Mesenchymal stem cell (in vitro differentiated cells and primary cell): ENCODE results near the gene NKTR.

ENCODE experiments used
- DNase-seq: peaks from one replicate; pipeline ENCODE4 v3.0.0-alpha.2; 2013
- H2AFZ ChIP-seq: one replicate; pipeline ENCODE4 v1.6.1; 2013; ENCODE audit warnings: low read depth, mild to moderate bottlenecking, control low read depth, inconsistent platforms, low read length, moderate library complexity
- H2AK5ac ChIP-seq: 2 replicates; pipeline ENCODE4 v1.6.1; 2013; ENCODE audit warnings: low read length, moderate library complexity, mild to moderate bottlenecking, inconsistent platforms; ENCODE audit not compliant: severe bottlenecking
- H2BK120ac ChIP-seq: one replicate; pipeline ENCODE4 v1.6.1; 2013; ENCODE audit warnings: low read depth, mild to moderate bottlenecking, inconsistent platforms, low read length, moderate library complexity
- H2BK12ac ChIP-seq, 2 experiments: one replicate each; pipeline ENCODE4 v1.6.1; 2013; ENCODE audit warnings: inconsistent platforms in 2 of 2, low read length in 2 of 2, mild to moderate bottlenecking in 2 of 2, moderate library complexity in 2 of 2, control low read depth in 1 of 2
- H2BK15ac ChIP-seq: one replicate; pipeline ENCODE4 v1.6.1; 2013; ENCODE audit warnings: mild to moderate bottlenecking, low read depth, inconsistent platforms; ENCODE audit not compliant: poor library complexity, severe bottlenecking
- H2BK5ac ChIP-seq: 2 replicates; pipeline ENCODE4 v1.6.1; 2013; ENCODE audit warnings: low read depth, mild to moderate bottlenecking, low read length, control low read depth, inconsistent platforms; ENCODE audit not compliant: poor library complexity, severe bottlenecking
- H3K14ac ChIP-seq, 2 experiments: one replicate each; pipeline ENCODE4 v1.6.1; 2013; ENCODE audit warnings: inconsistent platforms in 2 of 2, low read length in 2 of 2, control low read depth in 1 of 2, mild to moderate bottlenecking in 1 of 2, moderate library complexity in 1 of 2
- H3K18ac ChIP-seq, 2 experiments: one replicate each; pipeline ENCODE4 v1.6.1; 2013; ENCODE audit warnings: inconsistent platforms in 2 of 2, low read length in 2 of 2, control low read depth in 1 of 2, low read depth in 1 of 2, mild to moderate bottlenecking in 1 of 2
- H3K23ac ChIP-seq, 2 experiments: one replicate each; pipeline ENCODE4 v1.6.1; 2013; ENCODE audit warnings: inconsistent platforms in 2 of 2, low read length in 2 of 2, mild to moderate bottlenecking in 2 of 2, moderate library complexity in 2 of 2, control low read depth in 1 of 2
- H3K27ac ChIP-seq: 2 replicates; pipeline ENCODE4 v1.5.1; 2013; ENCODE audit warnings: mild to moderate bottlenecking, moderate library complexity, low read length, control low read depth, inconsistent platforms; ENCODE audit not compliant: poor library complexity, severe bottlenecking
- H3K27me3 ChIP-seq, 2 experiments: 2 replicates each; pipeline versions ENCODE4 v1.6.1 to v1.7.0; 2013; ENCODE audit warnings: low read length in 2 of 2, mild to moderate bottlenecking in 2 of 2, moderate library complexity in 2 of 2, control low read depth in 1 of 2, inconsistent platforms in 1 of 2; ENCODE audit not compliant: control insufficient read depth in 1 of 2, insufficient read depth in 1 of 2
- H3K36me3 ChIP-seq, 2 experiments: 2 replicates each; pipeline versions ENCODE4 v1.6.1 to v1.7.0; 2013; ENCODE audit warnings: low read length in 2 of 2, control low read depth in 1 of 2, inconsistent platforms in 1 of 2, low read depth in 1 of 2, mild to moderate bottlenecking in 1 of 2; ENCODE audit not compliant: insufficient read depth in 2 of 2, control insufficient read depth in 1 of 2
- H3K4ac ChIP-seq, 2 experiments: one replicate each; pipeline ENCODE4 v1.6.1; 2013; ENCODE audit warnings: inconsistent platforms in 2 of 2, low read length in 2 of 2, mild to moderate bottlenecking in 2 of 2, moderate library complexity in 2 of 2, control low read depth in 1 of 2, low read depth in 1 of 2
- H3K4me1 ChIP-seq: 2 replicates; pipeline ENCODE4 v1.6.1; 2013; ENCODE audit warnings: low read depth, low read length, control low read depth; ENCODE audit not compliant: control insufficient read depth, insufficient read depth
- H3K4me2 ChIP-seq: 2 replicates; pipeline ENCODE4 v1.6.1; 2013; ENCODE audit warnings: low read length, mild to moderate bottlenecking, inconsistent platforms; ENCODE audit not compliant: poor library complexity, severe bottlenecking
- H3K4me3 ChIP-seq, 2 experiments: 2 replicates each; pipeline versions ENCODE4 v1.5.1 to v1.7.0; 2013; ENCODE audit warnings: low read length in 2 of 2, mild to moderate bottlenecking in 2 of 2, control low read depth in 1 of 2, low read depth in 1 of 2; ENCODE audit not compliant: insufficient read depth in 1 of 2
- H3K79me1 ChIP-seq: replicated peaks from 2 replicates; pipeline ENCODE4 v1.6.1; 2013; ENCODE audit warnings: mild to moderate bottlenecking, control low read depth, low read length, inconsistent platforms; ENCODE audit not compliant: poor library complexity, severe bottlenecking
- H3K9ac ChIP-seq: 2 replicates; pipeline ENCODE4 v1.7.0; 2013; ENCODE audit warnings: mild to moderate bottlenecking, low read length, moderate library complexity
- H3K9me3 ChIP-seq: 2 replicates; pipeline ENCODE4 v1.7.0; 2013; ENCODE audit warnings: mild to moderate bottlenecking, low read length; ENCODE audit not compliant: control insufficient read depth
- H4K8ac ChIP-seq: one replicate; pipeline ENCODE4 v1.6.1; 2013; ENCODE audit warnings: inconsistent platforms, mild to moderate bottlenecking, low read length, moderate library complexity
- H4K91ac ChIP-seq: one replicate; pipeline ENCODE4 v1.6.1; 2013; ENCODE audit warnings: mild to moderate bottlenecking, low read length, inconsistent platforms
- WGBS: methylation state at CpG from one replicate; pipeline ENCODE4 v1.1.7; 2013; ENCODE audit warnings: mixed read lengths; 5-methylcytosine and 5-hydroxymethylcytosine counted together

NKTR gene

DNA sequence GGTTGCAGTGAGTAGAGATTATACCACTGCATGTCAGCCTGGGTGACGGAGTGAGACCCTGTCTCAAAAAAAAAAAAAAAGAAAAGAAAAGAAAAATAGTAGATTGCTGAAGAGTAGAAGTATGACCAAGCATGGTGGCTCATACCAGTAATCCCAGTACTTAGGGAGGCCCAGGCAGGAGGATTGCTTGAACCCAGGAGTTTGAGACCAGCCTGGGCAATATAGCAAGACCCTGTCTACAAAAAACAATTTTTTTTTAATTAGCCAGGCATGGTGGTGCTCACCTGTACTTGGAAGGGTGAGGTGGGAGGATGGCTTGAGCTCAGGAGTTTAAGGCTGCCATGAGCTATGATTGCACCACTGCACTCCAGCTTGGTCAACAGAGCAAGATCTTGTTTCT is 2.5 kb downstream of the NKTR start:
- H3K4me2 ChIP-seq, result no peak overlapping the region
- H2BK12ac ChIP-seq, result no peak overlapping the region
- H3K23ac ChIP-seq, result no peak overlapping the region
- H2BK15ac ChIP-seq, result no peak overlapping the region
- H2AFZ ChIP-seq, result no peak overlapping the region
- no peaks in the 10 kb centered on the region for H3K79me1 ChIP-seq
- H3K14ac ChIP-seq, result no peak overlapping the region
- no peak overlapping the region for H3K27ac ChIP-seq
- no peak for DNase-seq
- no peak overlapping the region for H3K18ac ChIP-seq
- H2BK120ac ChIP-seq, result no peak overlapping the region
- H3K4ac ChIP-seq, result no peak overlapping the region
- H3K4me3 ChIP-seq, result peak overlapping the region in 1 of 2 experiments; percentile 95
- no peak overlapping the region for H2BK5ac ChIP-seq
- peaks cover 5 to 40% of the 10 kb centered on the region in 2 experiments for H3K36me3 ChIP-seq
- H4K8ac ChIP-seq, result no peak overlapping the region
- H3K4me1 ChIP-seq, result peaks cover 4% of the 10 kb centered on the region
- no peak overlapping the region for H2AK5ac ChIP-seq
- WGBS, result 96% methylated on average over 1 of the region's 1 CpG
- no peaks in the 10 kb centered on the region for H3K9me3 ChIP-seq
- no peak overlapping the region for H4K91ac ChIP-seq
- peak overlapping the region; percentile 97 for H3K9ac ChIP-seq
- H3K27me3 ChIP-seq, result no peaks in the 10 kb centered on the region

DNA sequence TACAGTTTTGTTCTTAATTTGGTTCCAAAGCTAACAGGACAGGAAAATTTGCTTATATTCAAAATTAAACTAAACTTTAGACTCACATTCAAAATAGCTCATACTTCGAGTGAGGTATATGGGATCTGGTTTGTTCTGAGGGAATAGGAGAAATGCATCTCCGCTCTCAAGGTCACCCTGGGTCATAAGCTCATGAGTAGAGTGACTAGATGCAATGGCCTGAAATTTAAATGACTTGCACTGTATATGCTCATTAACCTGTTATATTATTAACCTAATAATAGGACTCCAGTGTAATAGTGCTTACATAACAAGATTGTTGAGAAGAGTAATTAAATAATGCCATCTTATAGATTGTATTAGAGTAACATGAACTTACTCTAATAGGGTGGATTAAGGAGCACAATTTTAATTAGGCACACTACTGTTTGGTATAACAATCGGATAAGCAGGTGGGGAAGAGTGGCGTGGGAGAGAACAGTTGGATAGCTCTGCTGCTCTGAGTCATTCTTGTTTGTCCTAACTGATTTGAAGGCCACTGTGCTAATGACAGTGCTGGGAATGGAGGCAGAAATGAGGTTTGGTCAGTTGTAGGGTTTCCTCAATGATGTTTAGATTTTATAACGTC is 5.2 kb downstream of the NKTR start:
- Histone ChIP-seq H2BK15ac (no peak overlapping the region), H2BK12ac (no peak overlapping the region), H3K4me2 (no peak overlapping the region), H3K4me1 (peaks cover 10% of the 10 kb centered on the region), H4K91ac (no peak overlapping the region), H3K9me3 (no peaks in the 10 kb centered on the region), H3K9ac (no peak overlapping the region), H3K23ac (no peak overlapping the region), H3K18ac (no peak overlapping the region), H3K27ac (no peak overlapping the region), H3K27me3 (no peaks in the 10 kb centered on the region), H3K79me1 (no peaks in the 10 kb centered on the region), H2AK5ac (no peak overlapping the region), H4K8ac (no peak overlapping the region), H2BK120ac (no peak overlapping the region), H3K36me3 (peaks cover 16 to 58% of the 10 kb centered on the region in 2 experiments), H2BK5ac (no peak overlapping the region), H3K4me3 (no peak overlapping the region), H3K14ac (no peak overlapping the region), H2AFZ (no peak overlapping the region), H3K4ac (no peak overlapping the region)
- 88% methylated on average over 2 of the region's 5 CpGs for WGBS
- peak; percentile 23 for DNase-seq

DNA sequence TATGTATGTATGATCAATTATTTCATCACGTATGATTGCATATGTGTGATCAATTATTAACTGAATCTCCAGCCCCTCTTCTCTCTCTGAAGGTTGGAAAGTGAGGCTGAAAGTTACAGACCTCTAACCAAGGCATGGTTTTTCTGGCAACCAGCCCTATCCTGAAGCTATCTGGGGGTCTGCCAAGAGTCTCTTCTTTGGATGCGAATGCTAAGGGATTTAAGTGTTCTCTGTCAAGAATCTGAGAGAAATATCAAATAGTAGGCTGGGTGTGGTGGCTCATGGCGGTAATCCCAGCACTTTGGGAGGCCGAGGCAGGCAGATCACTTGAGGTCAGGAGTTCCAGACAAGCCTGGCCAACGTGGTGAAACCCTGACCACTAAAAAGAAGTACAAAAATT is 8.1 kb downstream of the NKTR start:
- Histone ChIP-seq H3K27me3 (no peaks in the 10 kb centered on the region), H3K14ac (no peak overlapping the region), H3K4me1 (peaks cover 8% of the 10 kb centered on the region), H3K27ac (no peak overlapping the region), H4K91ac (no peak overlapping the region), H3K18ac (no peak overlapping the region), H2BK120ac (no peak overlapping the region), H3K23ac (no peak overlapping the region), H3K4ac (no peak overlapping the region), H3K4me3 (no peak overlapping the region), H3K9me3 (no peaks in the 10 kb centered on the region), H3K9ac (no peak overlapping the region), H4K8ac (no peak overlapping the region), H3K79me1 (no peaks in the 10 kb centered on the region), H2AK5ac (no peak overlapping the region), H3K4me2 (no peak overlapping the region), H2BK15ac (no peak overlapping the region), H3K36me3 (peaks cover 16 to 73% of the 10 kb centered on the region in 2 experiments), H2BK12ac (no peak overlapping the region), H2AFZ (no peak overlapping the region), H2BK5ac (no peak overlapping the region)
- WGBS, result 94% methylated on average over 5 of the region's 5 CpGs
- DNase-seq, result no peak

DNA sequence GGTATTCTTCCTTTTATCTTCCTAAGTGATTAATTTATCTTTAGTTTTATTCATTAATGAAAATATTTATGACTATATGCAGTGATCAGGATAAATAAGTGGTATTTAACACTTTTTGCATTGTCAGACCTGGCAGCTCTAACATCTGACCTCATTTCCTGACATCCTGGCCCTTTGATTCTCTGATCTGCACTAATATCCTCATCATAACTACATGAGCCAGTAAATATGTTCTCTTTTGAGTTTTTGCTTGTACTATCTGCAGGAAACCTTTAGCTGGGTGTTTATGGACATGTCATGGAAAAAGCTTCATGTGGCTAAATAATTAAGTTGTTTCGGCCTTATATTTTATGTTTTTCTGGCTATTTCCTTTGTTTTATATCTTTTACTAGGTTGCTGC is 10.5 kb downstream of the NKTR start:
- no peak for DNase-seq
- no peak overlapping the region for H4K8ac ChIP-seq
- no peak overlapping the region for H3K27ac ChIP-seq
- H3K36me3 ChIP-seq, result peaks cover 16 to 62% of the 10 kb centered on the region in 2 experiments
- H3K9me3 ChIP-seq, result no peaks in the 10 kb centered on the region
- WGBS, result no CpG with 5 or more reads among the region's 1 CpG
- no peak overlapping the region for H3K14ac ChIP-seq
- no peak overlapping the region for H3K4ac ChIP-seq
- no peak overlapping the region for H2BK5ac ChIP-seq
- H3K79me1 ChIP-seq, result no peaks in the 10 kb centered on the region
- no peak overlapping the region for H3K4me3 ChIP-seq
- H2BK12ac ChIP-seq, result no peak overlapping the region
- H3K27me3 ChIP-seq, result no peaks in the 10 kb centered on the region
- H2BK15ac ChIP-seq, result no peak overlapping the region
- H2AK5ac ChIP-seq, result no peak overlapping the region
- H3K4me2 ChIP-seq, result no peak overlapping the region
- H3K9ac ChIP-seq, result peak overlapping the region; percentile 40
- H2AFZ ChIP-seq, result no peak overlapping the region
- peaks cover 7% of the 10 kb centered on the region for H3K4me1 ChIP-seq
- H2BK120ac ChIP-seq, result no peak overlapping the region
- no peak overlapping the region for H4K91ac ChIP-seq
- H3K18ac ChIP-seq, result no peak overlapping the region
- H3K23ac ChIP-seq, result no peak overlapping the region
